Measurements from ENCODE around the gene DOK3.
"Not testable (repeated sequence)": the region's sequence is repeated elsewhere in the genome, so short reads cannot be mapped to it uniquely, and the experiment has no call there.

DOK3 gene

DNA sequence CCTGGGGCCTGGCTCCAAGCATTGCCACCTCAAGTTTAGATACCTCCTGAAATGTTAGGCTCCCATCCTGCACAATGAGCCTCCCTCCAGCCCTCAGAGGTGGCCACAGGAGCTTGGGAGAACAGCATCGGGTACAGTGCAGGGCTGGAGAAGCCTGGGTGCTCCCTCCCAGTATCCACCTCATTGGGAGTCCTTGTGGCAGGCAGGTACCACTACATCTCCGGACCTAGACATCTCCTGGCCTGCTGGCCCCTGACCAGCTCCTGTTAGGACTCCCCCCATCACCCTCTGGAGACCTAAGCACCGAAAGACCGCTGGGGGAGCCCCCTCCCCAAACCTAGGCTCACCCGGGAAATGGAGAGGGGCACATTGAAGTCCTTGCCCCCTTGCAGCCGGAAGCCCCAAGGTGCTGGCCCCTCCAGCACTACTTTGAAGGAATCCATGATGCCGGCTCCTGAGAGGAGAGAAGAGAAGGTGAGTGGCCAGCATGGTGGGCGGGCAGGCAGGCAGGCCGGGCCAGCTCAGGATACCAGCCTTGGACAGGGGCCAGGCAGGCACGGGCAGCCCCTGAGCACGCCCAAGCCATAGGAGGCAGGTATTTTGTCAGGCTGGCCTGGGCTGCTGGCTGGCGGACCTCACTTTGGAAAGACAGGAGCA is 13.4 kb downstream of the DOK3 start:
- DNase-seq: peak; percentile 34

DNA sequence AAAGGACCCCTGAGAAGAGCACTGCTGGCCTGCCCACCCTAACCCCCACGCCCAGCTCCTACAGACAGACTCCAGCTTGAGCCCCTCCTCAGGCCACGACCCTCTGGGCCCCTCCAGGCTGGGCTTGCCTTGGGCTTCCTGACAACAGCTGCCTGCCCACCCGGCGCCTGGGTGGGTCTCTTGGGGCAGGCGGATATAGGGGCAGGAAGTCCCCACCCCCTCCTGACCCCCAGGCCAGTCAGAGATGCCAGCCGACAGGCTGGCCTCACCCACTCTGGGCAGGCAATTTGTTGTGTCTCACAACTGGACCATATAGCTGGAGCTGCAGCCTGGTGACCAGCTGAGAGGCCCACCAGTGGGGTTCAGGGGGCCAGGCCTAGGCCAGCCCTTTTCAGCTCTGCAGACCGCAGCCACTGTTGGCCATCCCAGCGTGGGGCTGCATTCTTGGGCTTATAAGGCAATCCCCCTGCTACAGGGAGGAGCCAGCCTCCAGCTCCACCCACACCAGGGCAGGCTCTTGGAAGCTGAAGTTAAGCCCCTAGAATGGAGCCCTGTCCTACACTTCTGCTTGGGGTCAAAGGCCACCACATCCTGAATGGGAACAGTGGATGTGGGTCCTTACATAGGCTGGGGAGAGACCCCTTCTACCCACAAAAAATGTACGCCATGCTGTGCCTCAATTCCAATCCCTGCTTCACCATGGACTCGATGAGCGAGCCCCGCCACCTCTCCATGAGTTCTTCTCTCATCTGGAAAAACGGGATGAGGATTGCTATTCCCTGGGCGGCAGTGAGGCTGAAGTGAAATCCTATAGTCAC is 14.2 kb downstream of the DOK3 start:
- no peak for DNase-seq

- no peak for DNase-seq
Measured at GRCh38 chr5:177494346-177495195, 15.1 kb downstream of the DOK3 start.

DNA sequence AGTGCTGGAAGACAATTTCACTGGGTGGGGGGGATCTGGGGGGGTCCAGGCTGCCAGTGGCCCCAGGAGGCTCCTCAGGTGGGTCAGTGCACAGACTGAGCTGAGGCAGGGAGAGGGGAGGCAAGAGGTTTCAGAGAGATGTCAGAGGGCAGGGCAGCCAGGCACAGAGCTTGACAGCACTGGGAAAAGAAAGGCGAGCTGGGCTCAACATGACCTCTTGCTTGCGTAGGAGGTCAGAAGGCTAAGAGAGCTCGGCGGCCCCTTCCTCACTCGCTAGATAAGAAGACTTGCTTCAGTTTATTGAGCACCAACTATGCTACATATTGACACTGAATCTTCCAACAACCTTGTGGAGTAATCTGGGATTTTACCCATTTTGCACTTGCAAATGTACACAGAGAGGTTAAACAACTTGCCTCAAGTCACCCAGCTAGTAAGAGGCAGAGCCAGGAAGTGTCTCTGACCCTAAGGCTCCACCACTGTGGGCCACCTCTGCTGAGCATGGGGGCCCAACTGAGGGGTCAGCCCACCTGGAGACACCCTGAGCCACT is 15.8 kb downstream of the DOK3 start:
- no peak for DNase-seq

- DNase-seq: no peak
Measured at GRCh38 chr5:177492841-177493240, 16.8 kb downstream of the DOK3 start.

DNA sequence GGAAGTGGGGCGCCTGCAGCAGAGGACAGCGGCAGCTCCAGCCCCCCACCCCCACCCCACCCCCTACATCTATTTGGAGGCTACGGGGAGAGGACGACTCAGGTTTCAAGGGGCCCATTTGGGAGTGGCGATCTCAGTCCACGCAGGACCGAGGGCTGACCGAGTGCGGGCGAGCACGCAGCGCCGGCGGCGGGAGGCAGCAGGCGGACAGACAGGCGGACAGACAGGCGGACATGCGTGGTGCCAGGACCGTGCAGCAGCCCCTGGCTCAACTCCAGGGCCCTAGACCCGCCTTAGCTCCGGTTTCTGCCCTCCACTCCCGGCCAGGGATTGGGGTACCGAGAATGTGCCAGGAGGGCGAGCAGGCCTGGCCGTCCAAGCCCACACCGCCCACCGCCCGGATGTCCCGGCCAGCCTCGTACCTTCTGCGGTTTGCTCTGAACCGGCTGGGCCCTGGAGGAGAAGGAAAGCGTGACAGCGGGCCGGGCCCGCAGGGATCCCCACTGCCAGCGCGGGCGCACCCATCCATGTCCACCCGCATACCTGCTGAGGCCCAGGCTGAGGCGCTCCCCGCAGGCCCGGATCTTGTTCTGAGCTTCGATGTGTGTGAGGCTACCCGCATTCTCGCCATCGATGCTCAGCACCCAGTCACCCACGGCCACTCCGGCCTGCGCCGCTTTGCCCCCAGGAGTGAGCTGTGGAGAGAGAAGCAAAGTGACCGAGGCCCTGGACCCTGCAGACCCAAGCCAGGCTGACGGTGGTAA is 17.5 kb downstream of the DOK3 start:
- DNase-seq: no peak

GRCh38 chr5:177491429-177491945 is 18.1 kb downstream of the DOK3 start:
- no peak for DNase-seq

GRCh38 chr5:177490992-177491391 is 18.6 kb downstream of the DOK3 start:
- no peak for DNase-seq

DNA sequence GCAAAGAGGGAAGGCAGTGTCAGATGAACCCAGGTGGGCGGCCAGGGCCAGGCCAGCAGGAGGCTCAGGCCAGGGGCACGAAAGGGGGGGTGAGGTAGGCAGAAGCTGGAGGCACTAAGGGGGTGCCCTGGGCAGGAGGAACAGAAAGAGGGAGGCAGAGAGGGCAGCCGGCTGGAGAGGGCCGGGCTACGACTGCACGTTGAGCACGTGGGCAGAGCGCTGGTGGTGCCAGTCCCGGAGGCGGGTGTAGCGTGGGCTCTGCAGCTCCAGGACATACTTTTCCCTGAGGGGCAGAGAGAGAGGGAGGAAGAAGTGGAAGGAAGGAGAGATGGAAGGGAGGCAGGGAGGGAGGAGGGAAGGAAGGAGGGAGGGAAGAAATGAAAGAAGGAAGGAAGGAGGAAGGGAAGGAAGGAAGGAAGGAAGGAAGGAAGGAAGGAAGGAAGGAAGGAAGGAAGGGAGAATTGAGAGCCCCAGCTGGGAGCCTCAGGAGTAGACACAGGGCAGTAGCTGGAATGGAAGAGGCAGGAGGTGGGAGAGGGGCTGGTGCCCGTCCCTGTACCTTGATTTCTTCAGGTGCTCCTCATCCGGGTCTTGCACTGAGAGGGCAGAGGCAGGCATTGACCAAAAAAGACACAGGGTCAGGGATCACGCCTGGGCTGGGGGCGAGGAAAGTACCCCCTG is 19.2 kb downstream of the DOK3 start:
- no peak for DNase-seq

- no peak for DNase-seq
Measured at GRCh38 chr5:177489119-177489716, 20.4 kb downstream of the DOK3 start.

- DNase-seq: no peak
Measured at GRCh38 chr5:177487975-177488374, 21.7 kb downstream of the DOK3 start.

GRCh38 chr5:177487144-177487543 is 22.5 kb downstream of the DOK3 start:
- no peak for DNase-seq

DNA sequence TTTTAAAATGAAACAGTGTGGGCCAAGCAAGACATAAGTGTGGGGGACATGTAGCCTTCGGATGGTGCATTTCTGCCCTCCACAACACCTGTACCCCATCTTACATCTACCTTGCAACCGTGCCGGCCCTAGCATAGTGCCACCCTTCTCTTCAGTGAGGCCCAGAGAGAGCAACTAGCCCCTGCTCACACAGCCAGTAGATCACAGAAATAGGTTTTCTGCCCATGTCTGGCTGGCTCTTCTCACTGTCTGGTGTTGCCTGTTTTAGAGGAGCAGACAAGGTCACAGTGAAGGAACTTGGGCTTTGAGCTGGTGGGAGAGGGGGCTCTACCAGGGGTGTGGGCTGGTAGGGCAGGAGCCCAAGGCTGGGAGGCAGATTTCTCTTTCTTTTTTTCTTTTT is 23.4 kb downstream of the DOK3 start:
- DNase-seq: no peak

DNA sequence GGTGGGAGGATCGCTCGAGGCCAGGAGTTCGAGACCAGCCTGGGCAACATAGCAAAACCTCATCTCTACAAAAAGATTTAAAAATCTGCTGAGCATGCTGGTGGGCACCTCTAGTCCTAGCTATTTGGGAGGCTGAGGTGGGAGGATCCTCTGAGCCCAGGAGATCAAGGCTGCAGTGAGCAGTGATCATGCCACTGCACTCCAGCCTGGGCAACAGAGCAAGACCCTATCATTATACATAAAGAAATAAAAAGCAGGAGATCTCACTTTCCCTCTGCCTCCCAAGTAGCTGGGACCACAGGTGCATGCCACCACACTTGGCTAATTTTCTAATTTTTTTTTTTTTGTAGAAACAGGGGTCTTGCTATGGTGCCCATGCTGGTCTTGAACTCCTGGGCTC is 23.9 kb downstream of the DOK3 start:
- DNase-seq: not testable (repeated sequence)

GRCh38 chr5:177484902-177485549 is 24.6 kb downstream of the DOK3 start:
- DNase-seq: no peak

DNA sequence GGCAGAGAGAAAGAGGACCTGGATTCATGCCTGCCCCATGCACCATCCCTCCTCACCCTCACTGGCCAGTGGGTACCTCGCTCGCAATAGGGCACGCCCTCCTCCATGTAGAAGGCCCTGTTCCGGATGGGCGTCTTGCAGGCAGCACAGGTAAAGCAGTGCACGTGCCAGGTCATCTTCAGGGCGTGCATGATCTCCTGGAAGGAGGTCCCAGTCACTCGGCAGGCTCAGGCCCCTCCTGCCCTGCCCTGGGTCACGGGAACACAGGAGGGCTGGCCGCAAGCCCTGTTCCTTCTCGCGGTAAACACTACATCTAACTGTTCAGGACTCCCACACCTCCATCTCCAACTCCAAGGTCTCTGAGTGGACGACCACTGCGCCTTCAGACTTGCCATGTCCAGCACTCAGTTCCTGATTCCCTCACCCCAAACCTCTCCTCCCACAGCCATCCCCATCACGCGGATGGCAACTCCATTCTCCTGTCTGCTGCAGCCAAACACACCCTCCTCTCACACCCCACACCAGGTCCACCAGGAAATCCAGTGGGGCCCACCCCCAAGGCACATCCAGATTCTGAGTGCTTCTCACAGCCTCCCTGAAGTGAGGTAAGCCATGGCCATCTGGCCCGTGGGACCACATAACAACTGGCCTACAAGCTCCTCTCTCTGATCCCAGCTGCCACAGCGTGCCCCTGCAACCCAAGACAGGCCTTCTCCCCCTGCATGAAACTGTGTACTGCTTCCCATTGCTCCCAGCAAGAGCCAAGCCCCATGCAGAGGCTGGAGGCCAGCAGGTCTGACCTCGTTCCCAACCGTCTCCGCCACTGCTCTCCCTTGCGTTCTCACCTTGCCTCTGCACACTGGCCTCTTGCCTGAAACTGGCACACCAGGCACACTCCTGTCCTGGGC is 25.4 kb downstream of the DOK3 start:
- DNase-seq: no peak

- DNase-seq: no peak
Measured at GRCh38 chr5:177483042-177483441, 26.6 kb downstream of the DOK3 start.

DNA sequence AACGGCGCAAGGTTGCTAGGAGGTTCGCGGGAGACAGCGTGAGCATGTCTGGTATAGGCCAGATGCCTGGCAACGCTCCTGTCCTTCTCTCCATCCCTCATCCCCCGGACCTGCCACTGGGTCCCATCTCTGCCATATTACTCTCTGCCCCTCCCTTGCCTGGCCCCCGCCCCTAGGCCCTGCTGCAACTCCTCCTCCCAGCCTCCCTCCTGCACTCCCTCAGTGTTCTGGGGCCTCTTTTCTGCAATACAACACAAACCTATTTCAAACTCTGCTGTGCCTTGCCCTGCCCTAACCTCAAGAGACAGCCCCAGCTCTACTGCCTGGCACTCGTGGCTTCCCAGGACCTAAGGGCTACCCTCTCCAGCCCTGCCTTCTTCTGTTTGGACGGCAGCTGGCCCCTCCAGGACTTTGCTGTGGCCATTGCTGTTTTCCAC is 27.2 kb downstream of the DOK3 start:
- DNase-seq: no peak

GRCh38 chr5:177479774-177480173 is 29.9 kb downstream of the DOK3 start:
- DNase-seq: no peak
